ENCODE data around the gene RAB5A.
"Not testable (repeated sequence)": the region's sequence is repeated elsewhere in the genome, so short reads cannot be mapped to it uniquely, and the experiment has no call there.

RAB5A gene, protein sequence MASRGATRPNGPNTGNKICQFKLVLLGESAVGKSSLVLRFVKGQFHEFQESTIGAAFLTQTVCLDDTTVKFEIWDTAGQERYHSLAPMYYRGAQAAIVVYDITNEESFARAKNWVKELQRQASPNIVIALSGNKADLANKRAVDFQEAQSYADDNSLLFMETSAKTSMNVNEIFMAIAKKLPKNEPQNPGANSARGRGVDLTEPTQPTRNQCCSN
- total RNA-seq, result 74.5 to 96.7 (median 95.6) reads per million in 3 donors

DNA sequence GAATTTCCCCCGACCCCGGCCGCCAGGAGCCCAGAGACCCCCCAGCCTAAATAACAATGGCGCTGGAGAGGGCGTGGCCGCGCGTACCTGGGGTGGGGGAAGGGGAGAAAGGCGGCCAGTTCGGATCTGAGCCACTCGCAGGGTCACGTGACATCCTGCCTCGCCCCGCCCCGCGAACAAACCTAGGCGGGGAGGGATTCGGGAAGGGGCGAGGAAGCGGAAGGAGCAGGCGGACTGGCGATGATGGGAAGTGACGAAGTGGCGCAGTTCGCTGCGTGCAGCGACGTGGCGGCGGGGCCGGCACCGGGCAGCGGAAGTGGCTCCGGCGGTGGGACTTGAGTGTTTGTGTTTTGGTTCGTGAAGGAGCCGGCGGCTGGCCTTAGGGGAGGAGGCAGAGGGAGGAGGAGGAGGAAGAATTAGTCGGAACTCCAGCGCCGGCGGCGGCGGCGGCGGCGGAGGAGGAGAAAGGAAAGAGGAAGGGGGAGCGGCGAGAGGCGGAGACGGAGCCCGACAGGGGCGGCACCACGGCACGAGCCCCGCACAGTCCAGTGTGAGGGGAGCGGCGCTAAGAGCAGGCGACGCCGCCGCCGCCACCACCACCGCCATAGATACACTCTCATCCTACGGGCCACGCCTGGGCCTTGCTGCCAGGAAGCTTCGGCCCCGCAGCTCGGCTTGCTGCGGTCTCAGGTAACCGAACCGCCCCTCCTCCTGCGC is at the start of gene RAB5A:
Gene RAB5A, plus strand, starts transcription at position 266 of the 717 bp plus-strand sequence. CDS start 3,802 bp downstream, outside the sequence.
- DNase-seq, result peak; percentile 92 to 96 (median 94)
- Histone ChIP-seq H3K4me1 (ENCODE audit: control insufficient read depth, insufficient read depth, low read length, poor library complexity, severe bottlenecking) (peaks cover 20% of the 10 kb centered on the region), H3K36me3 (ENCODE audit: control insufficient read depth, insufficient read depth, low read length) (peaks cover 8% of the 10 kb centered on the region), H3K27me3 (replicated peaks; ENCODE audit: control insufficient read depth, insufficient read depth, low read length, poor library complexity, severe bottlenecking) (no peaks in the 10 kb centered on the region), H3K4me3 (ENCODE audit: insufficient read depth, low read depth, low read length, poor library complexity, severe bottlenecking) (peak within 1 kb of the TSS; percentile 94), H3K27ac (ENCODE audit: insufficient read depth, low read length, poor library complexity, severe bottlenecking) (peak within 1 kb of the TSS; percentile 95), H3K9me3 (ENCODE audit: control insufficient read depth, low read length) (no peaks in the 10 kb centered on the region)

- H3K27ac ChIP-seq (ENCODE audit: insufficient read depth, low read length, poor library complexity, severe bottlenecking), result no peak overlapping the region
- H3K4me3 ChIP-seq (ENCODE audit: insufficient read depth, low read depth, low read length, poor library complexity, severe bottlenecking), result no peak overlapping the region
- H3K36me3 ChIP-seq (ENCODE audit: control insufficient read depth, insufficient read depth, low read length), result no peaks in the 10 kb centered on the region
- no peaks in the 10 kb centered on the region for H3K9me3 ChIP-seq (ENCODE audit: control insufficient read depth, low read length)
- H3K4me1 ChIP-seq (ENCODE audit: control insufficient read depth, insufficient read depth, low read length, poor library complexity, severe bottlenecking), result no peaks in the 10 kb centered on the region
- H3K27me3 ChIP-seq (replicated peaks; ENCODE audit: control insufficient read depth, insufficient read depth, low read length, poor library complexity, severe bottlenecking), result no peaks in the 10 kb centered on the region
- DNase-seq, result no peak
These were observed 48.2 kb upstream of the RAB5A start for GRCh38 chr3:19898721-19899120.

DNA sequence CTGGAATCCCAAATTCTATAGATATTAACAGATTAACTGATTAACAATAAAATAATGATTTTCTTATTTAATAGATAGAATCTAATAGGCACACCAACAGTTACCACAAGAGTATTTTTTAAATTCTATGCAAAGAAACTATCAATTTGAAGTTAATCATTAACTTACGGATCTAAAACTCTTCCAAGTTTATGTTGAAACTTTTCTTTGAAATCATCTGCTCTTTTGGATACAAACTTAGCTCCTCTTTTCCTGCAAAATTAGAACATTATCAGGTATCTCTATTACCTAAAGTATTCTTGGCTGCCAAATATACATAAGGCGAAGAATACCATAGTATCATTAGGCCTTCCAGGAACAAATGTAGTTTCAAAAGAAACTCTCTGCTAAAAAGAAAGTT is 47.6 kb upstream of the RAB5A start:
- Histone ChIP-seq H3K9me3 (ENCODE audit: control insufficient read depth, low read length) (no peaks in the 10 kb centered on the region), H3K27me3 (replicated peaks; ENCODE audit: control insufficient read depth, insufficient read depth, low read length, poor library complexity, severe bottlenecking) (no peaks in the 10 kb centered on the region), H3K27ac (ENCODE audit: insufficient read depth, low read length, poor library complexity, severe bottlenecking) (no peak overlapping the region), H3K36me3 (ENCODE audit: control insufficient read depth, insufficient read depth, low read length) (no peaks in the 10 kb centered on the region), H3K4me1 (ENCODE audit: control insufficient read depth, insufficient read depth, low read length, poor library complexity, severe bottlenecking) (no peaks in the 10 kb centered on the region), H3K4me3 (ENCODE audit: insufficient read depth, low read depth, low read length, poor library complexity, severe bottlenecking) (no peak overlapping the region)
- DNase-seq, result no peak

GRCh38 chr3:19899833-19900232 is 47.1 kb upstream of the RAB5A start:
- not testable (repeated sequence) for H3K4me1 ChIP-seq (ENCODE audit: control insufficient read depth, insufficient read depth, low read length, poor library complexity, severe bottlenecking); H3K27ac ChIP-seq (ENCODE audit: insufficient read depth, low read length, poor library complexity, severe bottlenecking); H3K36me3 ChIP-seq (ENCODE audit: control insufficient read depth, insufficient read depth, low read length); H3K4me3 ChIP-seq (ENCODE audit: insufficient read depth, low read depth, low read length, poor library complexity, severe bottlenecking); DNase-seq; H3K9me3 ChIP-seq (ENCODE audit: control insufficient read depth, low read length); H3K27me3 ChIP-seq (replicated peaks; ENCODE audit: control insufficient read depth, insufficient read depth, low read length, poor library complexity, severe bottlenecking)

- no peak for DNase-seq
- H3K4me3 ChIP-seq (ENCODE audit: insufficient read depth, low read depth, low read length, poor library complexity, severe bottlenecking), result no peak overlapping the region
- no peaks in the 10 kb centered on the region for H3K27me3 ChIP-seq (replicated peaks; ENCODE audit: control insufficient read depth, insufficient read depth, low read length, poor library complexity, severe bottlenecking)
- no peaks in the 10 kb centered on the region for H3K4me1 ChIP-seq (ENCODE audit: control insufficient read depth, insufficient read depth, low read length, poor library complexity, severe bottlenecking)
- no peaks in the 10 kb centered on the region for H3K9me3 ChIP-seq (ENCODE audit: control insufficient read depth, low read length)
- H3K27ac ChIP-seq (ENCODE audit: insufficient read depth, low read length, poor library complexity, severe bottlenecking), result no peak overlapping the region
- no peaks in the 10 kb centered on the region for H3K36me3 ChIP-seq (ENCODE audit: control insufficient read depth, insufficient read depth, low read length)
These were observed 45.6 kb upstream of the RAB5A start for GRCh38 chr3:19901337-19901736.

GRCh38 chr3:19901918-19902317 is 45.0 kb upstream of the RAB5A start:
- no peaks in the 10 kb centered on the region for H3K36me3 ChIP-seq (ENCODE audit: control insufficient read depth, insufficient read depth, low read length)
- H3K27me3 ChIP-seq (replicated peaks; ENCODE audit: control insufficient read depth, insufficient read depth, low read length, poor library complexity, severe bottlenecking), result no peaks in the 10 kb centered on the region
- no peaks in the 10 kb centered on the region for H3K4me1 ChIP-seq (ENCODE audit: control insufficient read depth, insufficient read depth, low read length, poor library complexity, severe bottlenecking)
- no peak for DNase-seq
- H3K9me3 ChIP-seq (ENCODE audit: control insufficient read depth, low read length), result no peaks in the 10 kb centered on the region
- H3K4me3 ChIP-seq (ENCODE audit: insufficient read depth, low read depth, low read length, poor library complexity, severe bottlenecking), result no peak overlapping the region
- H3K27ac ChIP-seq (ENCODE audit: insufficient read depth, low read length, poor library complexity, severe bottlenecking), result no peak overlapping the region

- no peak overlapping the region for H3K27ac ChIP-seq (ENCODE audit: insufficient read depth, low read length, poor library complexity, severe bottlenecking)
- H3K4me1 ChIP-seq (ENCODE audit: control insufficient read depth, insufficient read depth, low read length, poor library complexity, severe bottlenecking), result no peaks in the 10 kb centered on the region
- no peaks in the 10 kb centered on the region for H3K27me3 ChIP-seq (replicated peaks; ENCODE audit: control insufficient read depth, insufficient read depth, low read length, poor library complexity, severe bottlenecking)
- H3K36me3 ChIP-seq (ENCODE audit: control insufficient read depth, insufficient read depth, low read length), result no peaks in the 10 kb centered on the region
- no peak overlapping the region for H3K4me3 ChIP-seq (ENCODE audit: insufficient read depth, low read depth, low read length, poor library complexity, severe bottlenecking)
- H3K9me3 ChIP-seq (ENCODE audit: control insufficient read depth, low read length), result no peaks in the 10 kb centered on the region
- DNase-seq, result no peak
These were observed 43.2 kb upstream of the RAB5A start for GRCh38 chr3:19903649-19904048.

DNA sequence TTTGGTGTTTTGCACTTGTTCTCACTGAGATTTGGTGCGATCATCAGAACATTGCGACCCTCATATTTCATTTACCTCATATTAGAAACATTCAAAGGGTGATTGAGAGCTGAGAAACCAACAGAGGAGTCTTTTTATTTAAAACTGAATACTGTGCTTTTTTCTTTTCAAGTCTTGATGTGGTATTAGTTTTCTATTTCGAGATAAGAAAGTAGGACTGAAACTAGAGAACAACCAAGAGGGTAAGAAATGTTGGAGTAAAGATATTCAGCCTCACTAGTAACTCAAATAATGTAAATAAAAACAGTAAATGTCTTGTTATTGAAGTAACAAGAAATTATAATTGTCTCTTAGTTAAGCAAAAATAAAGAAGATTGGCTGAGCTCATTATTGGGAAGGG is 39.4 kb upstream of the RAB5A start:
- Histone ChIP-seq H3K4me3 (ENCODE audit: insufficient read depth, low read depth, low read length, poor library complexity, severe bottlenecking) (no peak overlapping the region), H3K36me3 (ENCODE audit: control insufficient read depth, insufficient read depth, low read length) (no peaks in the 10 kb centered on the region)

DNA sequence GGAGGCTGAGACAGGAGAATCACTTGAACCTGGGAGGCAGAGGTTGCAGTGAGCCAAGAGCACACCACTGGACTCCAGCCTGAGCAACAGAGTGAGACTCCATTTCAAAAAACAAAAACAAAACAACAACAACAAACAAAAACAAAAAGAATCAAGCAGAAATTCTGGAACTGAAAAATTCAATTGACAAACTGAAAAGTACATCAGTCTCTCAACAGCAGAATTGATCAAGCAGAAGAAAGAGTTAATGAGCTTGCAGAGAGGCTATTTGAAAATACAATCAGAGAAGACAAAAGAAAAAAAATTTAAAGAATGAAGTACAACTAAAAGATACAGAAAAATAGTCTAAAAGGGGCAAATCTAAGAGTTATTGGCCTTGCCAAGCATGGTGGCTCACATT is 35.4 kb upstream of the RAB5A start:
- DNase-seq, result no peak
- Histone ChIP-seq H3K4me1 (ENCODE audit: control insufficient read depth, insufficient read depth, low read length, poor library complexity, severe bottlenecking) (no peaks in the 10 kb centered on the region), H3K36me3 (ENCODE audit: control insufficient read depth, insufficient read depth, low read length) (no peaks in the 10 kb centered on the region), H3K4me3 (ENCODE audit: insufficient read depth, low read depth, low read length, poor library complexity, severe bottlenecking) (no peak overlapping the region), H3K9me3 (ENCODE audit: control insufficient read depth, low read length) (no peaks in the 10 kb centered on the region), H3K27ac (ENCODE audit: insufficient read depth, low read length, poor library complexity, severe bottlenecking) (no peak overlapping the region), H3K27me3 (replicated peaks; ENCODE audit: control insufficient read depth, insufficient read depth, low read length, poor library complexity, severe bottlenecking) (no peaks in the 10 kb centered on the region)

More for the DNA sequence above, 39.4 kb upstream of the RAB5A start:
- H3K27me3 ChIP-seq (replicated peaks; ENCODE audit: control insufficient read depth, insufficient read depth, low read length, poor library complexity, severe bottlenecking), result no peaks in the 10 kb centered on the region
- no peaks in the 10 kb centered on the region for H3K9me3 ChIP-seq (ENCODE audit: control insufficient read depth, low read length)
- no peak overlapping the region for H3K27ac ChIP-seq (ENCODE audit: insufficient read depth, low read length, poor library complexity, severe bottlenecking)
- no peaks in the 10 kb centered on the region for H3K4me1 ChIP-seq (ENCODE audit: control insufficient read depth, insufficient read depth, low read length, poor library complexity, severe bottlenecking)
- no peak for DNase-seq

GRCh38 chr3:19917167-19917566 is 29.7 kb upstream of the RAB5A start:
- H3K9me3 ChIP-seq (ENCODE audit: control insufficient read depth, low read length), result no peaks in the 10 kb centered on the region
- H3K27me3 ChIP-seq (replicated peaks; ENCODE audit: control insufficient read depth, insufficient read depth, low read length, poor library complexity, severe bottlenecking), result no peaks in the 10 kb centered on the region
- no peak for DNase-seq
- no peak overlapping the region for H3K27ac ChIP-seq (ENCODE audit: insufficient read depth, low read length, poor library complexity, severe bottlenecking)
- H3K36me3 ChIP-seq (ENCODE audit: control insufficient read depth, insufficient read depth, low read length), result no peaks in the 10 kb centered on the region
- no peak overlapping the region for H3K4me3 ChIP-seq (ENCODE audit: insufficient read depth, low read depth, low read length, poor library complexity, severe bottlenecking)
- no peaks in the 10 kb centered on the region for H3K4me1 ChIP-seq (ENCODE audit: control insufficient read depth, insufficient read depth, low read length, poor library complexity, severe bottlenecking)
